Measurements from ENCODE around the gene IFT80. TPM values are rescaled to one million over a fixed set of nuclear protein-coding genes. Genes with fewer than 3 reads are reported as not detected.
"Not testable (repeated sequence)": the region's sequence is repeated elsewhere in the genome, so short reads cannot be mapped to it uniquely, and the experiment has no call there.

Gene IFT80
- total RNA-seq, 2 donors from 2014 or later = 17.3 to 20.0 TPM

GRCh38 chr3:160384639-160385318 lies 14.2 kb downstream of the IFT80 start:
- Mint-ChIP-seq H3K4me1 (peaks cover 4% of the 10 kb centered on the region), H3K9me3 (no peaks in the 10 kb centered on the region), H3K27ac (no peak overlapping the region), H3K36me3 (ENCODE audit: low read depth) (peaks cover 23% of the 10 kb centered on the region), H3K4me3 (no peak overlapping the region), H3K27me3 (no peaks in the 10 kb centered on the region)
- ATAC-seq (replicated peaks) = no peak

- no peaks in the 10 kb centered on the region for H3K9me3 Mint-ChIP-seq
- no peaks in the 10 kb centered on the region for H3K4me1 Mint-ChIP-seq
- H3K36me3 Mint-ChIP-seq (ENCODE audit: low read depth) = peaks cover 37% of the 10 kb centered on the region
- ATAC-seq (replicated peaks) = no peak
- no peak overlapping the region for H3K27ac Mint-ChIP-seq
- H3K4me3 Mint-ChIP-seq = no peak overlapping the region
- no peaks in the 10 kb centered on the region for H3K27me3 Mint-ChIP-seq
These were observed 17.6 kb downstream of the IFT80 start for GRCh38 chr3:160381470-160381869.

GRCh38 chr3:160379628-160380214 lies 19.3 kb downstream of the IFT80 start:
- Mint-ChIP-seq H3K27ac (no peak overlapping the region), H3K9me3 (no peaks in the 10 kb centered on the region), H3K36me3 (ENCODE audit: low read depth) (peaks cover 55% of the 10 kb centered on the region), H3K27me3 (no peaks in the 10 kb centered on the region), H3K4me1 (no peaks in the 10 kb centered on the region), H3K4me3 (no peak overlapping the region)
- ATAC-seq (replicated peaks) = no peak

GRCh38 chr3:160378331-160379109 lies 20.5 kb downstream of the IFT80 start:
- no peak overlapping the region for H3K27ac Mint-ChIP-seq
- no peaks in the 10 kb centered on the region for H3K9me3 Mint-ChIP-seq
- H3K4me3 Mint-ChIP-seq = no peak overlapping the region
- no peaks in the 10 kb centered on the region for H3K27me3 Mint-ChIP-seq
- H3K4me1 Mint-ChIP-seq = no peaks in the 10 kb centered on the region
- ATAC-seq (replicated peaks) = no peak
- H3K36me3 Mint-ChIP-seq (ENCODE audit: low read depth) = peaks cover 67% of the 10 kb centered on the region

GRCh38 chr3:160376681-160377080 lies 22.3 kb downstream of the IFT80 start:
- no peaks in the 10 kb centered on the region for H3K4me1 Mint-ChIP-seq
- no peak overlapping the region for H3K4me3 Mint-ChIP-seq
- no peaks in the 10 kb centered on the region for H3K9me3 Mint-ChIP-seq
- H3K36me3 Mint-ChIP-seq (ENCODE audit: low read depth) = peaks cover 74% of the 10 kb centered on the region
- no peak for ATAC-seq (replicated peaks)
- no peaks in the 10 kb centered on the region for H3K27me3 Mint-ChIP-seq
- no peak overlapping the region for H3K27ac Mint-ChIP-seq

- Mint-ChIP-seq H3K4me3 (no peak overlapping the region), H3K27ac (no peak overlapping the region), H3K36me3 (ENCODE audit: low read depth) (peaks cover 64% of the 10 kb centered on the region), H3K4me1 (peaks cover 4% of the 10 kb centered on the region), H3K9me3 (no peaks in the 10 kb centered on the region), H3K27me3 (no peaks in the 10 kb centered on the region)
- no peak for ATAC-seq (replicated peaks)
These were observed 24.1 kb downstream of the IFT80 start for GRCh38 chr3:160374925-160375324.

- no peak for ATAC-seq (replicated peaks)
- peaks cover 4% of the 10 kb centered on the region for H3K4me1 Mint-ChIP-seq
- H3K36me3 Mint-ChIP-seq (ENCODE audit: low read depth) = peaks cover 60% of the 10 kb centered on the region
- H3K9me3 Mint-ChIP-seq = no peaks in the 10 kb centered on the region
- H3K27me3 Mint-ChIP-seq = no peaks in the 10 kb centered on the region
- no peak overlapping the region for H3K4me3 Mint-ChIP-seq
- no peak overlapping the region for H3K27ac Mint-ChIP-seq
These were observed 24.6 kb downstream of the IFT80 start for GRCh38 chr3:160374472-160374871.

GRCh38 chr3:160373655-160374054 lies 25.4 kb downstream of the IFT80 start:
- no peak for ATAC-seq (replicated peaks)
- no peak overlapping the region for H3K4me3 Mint-ChIP-seq
- H3K36me3 Mint-ChIP-seq (ENCODE audit: low read depth) = peaks cover 58% of the 10 kb centered on the region
- no peaks in the 10 kb centered on the region for H3K9me3 Mint-ChIP-seq
- H3K27me3 Mint-ChIP-seq = no peaks in the 10 kb centered on the region
- H3K27ac Mint-ChIP-seq = no peak overlapping the region
- peaks cover 4% of the 10 kb centered on the region for H3K4me1 Mint-ChIP-seq

GRCh38 chr3:160372780-160373179 lies 26.2 kb downstream of the IFT80 start:
- no peaks in the 10 kb centered on the region for H3K9me3 Mint-ChIP-seq
- H3K27ac Mint-ChIP-seq = no peak overlapping the region
- no peak for ATAC-seq (replicated peaks)
- no peak overlapping the region for H3K4me3 Mint-ChIP-seq
- H3K27me3 Mint-ChIP-seq = no peaks in the 10 kb centered on the region
- H3K4me1 Mint-ChIP-seq = peaks cover 4% of the 10 kb centered on the region
- H3K36me3 Mint-ChIP-seq (ENCODE audit: low read depth) = peaks cover 58% of the 10 kb centered on the region

GRCh38 chr3:160370987-160371857 lies 27.8 kb downstream of the IFT80 start:
- ATAC-seq (replicated peaks) = no peak
- Mint-ChIP-seq H3K27ac (no peak overlapping the region), H3K9me3 (no peaks in the 10 kb centered on the region), H3K27me3 (no peaks in the 10 kb centered on the region), H3K4me3 (no peak overlapping the region), H3K4me1 (peaks cover 4% of the 10 kb centered on the region), H3K36me3 (ENCODE audit: low read depth) (peaks cover 46% of the 10 kb centered on the region)

GRCh38 chr3:160369784-160370183 lies 29.2 kb downstream of the IFT80 start:
- H3K27me3 Mint-ChIP-seq = no peaks in the 10 kb centered on the region
- H3K4me1 Mint-ChIP-seq = peaks cover 4% of the 10 kb centered on the region
- no peak for ATAC-seq (replicated peaks)
- peaks cover 31% of the 10 kb centered on the region for H3K36me3 Mint-ChIP-seq (ENCODE audit: low read depth)
- H3K27ac Mint-ChIP-seq = no peak overlapping the region
- no peaks in the 10 kb centered on the region for H3K9me3 Mint-ChIP-seq
- H3K4me3 Mint-ChIP-seq = no peak overlapping the region

- H3K4me1 Mint-ChIP-seq = peaks cover 4% of the 10 kb centered on the region
- no peak overlapping the region for H3K27ac Mint-ChIP-seq
- H3K4me3 Mint-ChIP-seq = no peak overlapping the region
- no peaks in the 10 kb centered on the region for H3K9me3 Mint-ChIP-seq
- no peaks in the 10 kb centered on the region for H3K27me3 Mint-ChIP-seq
- ATAC-seq (replicated peaks) = no peak
- H3K36me3 Mint-ChIP-seq (ENCODE audit: low read depth) = peaks cover 29% of the 10 kb centered on the region
These were observed 30.2 kb downstream of the IFT80 start for GRCh38 chr3:160368804-160369203.

- Mint-ChIP-seq H3K36me3 (ENCODE audit: low read depth) (peaks cover 33% of the 10 kb centered on the region), H3K4me1 (peaks cover 1% of the 10 kb centered on the region), H3K27ac (no peak overlapping the region), H3K27me3 (no peaks in the 10 kb centered on the region), H3K9me3 (no peaks in the 10 kb centered on the region), H3K4me3 (no peak overlapping the region)
- ATAC-seq (replicated peaks) = no peak
These were observed 33.0 kb downstream of the IFT80 start for GRCh38 chr3:160365869-160366522.

GRCh38 chr3:160362896-160363295 lies 36.1 kb downstream of the IFT80 start:
- ATAC-seq (replicated peaks); H3K27ac Mint-ChIP-seq; H3K27me3 Mint-ChIP-seq; H3K4me3 Mint-ChIP-seq; H3K9me3 Mint-ChIP-seq; H3K4me1 Mint-ChIP-seq: not testable (repeated sequence)
- peaks cover 42% of the 10 kb centered on the region for H3K36me3 Mint-ChIP-seq (ENCODE audit: low read depth)
